CD4-positive, alpha-beta T cell treated with Interleukin-21 for 1 hour (primary cell): ENCODE results near the gene APEH.

ENCODE experiments used
- DNase-seq: peaks from one replicate; pipeline ENCODE4 v3.0.0-alpha.2; 2020

The APEH gene

GRCh38 chr3:49652218-49652902 is 21.8 kb upstream of the APEH start:
- no peak for DNase-seq

- no peak for DNase-seq
Observed at GRCh38 chr3:49652903-49653415, 21.2 kb upstream of the APEH start.

DNA sequence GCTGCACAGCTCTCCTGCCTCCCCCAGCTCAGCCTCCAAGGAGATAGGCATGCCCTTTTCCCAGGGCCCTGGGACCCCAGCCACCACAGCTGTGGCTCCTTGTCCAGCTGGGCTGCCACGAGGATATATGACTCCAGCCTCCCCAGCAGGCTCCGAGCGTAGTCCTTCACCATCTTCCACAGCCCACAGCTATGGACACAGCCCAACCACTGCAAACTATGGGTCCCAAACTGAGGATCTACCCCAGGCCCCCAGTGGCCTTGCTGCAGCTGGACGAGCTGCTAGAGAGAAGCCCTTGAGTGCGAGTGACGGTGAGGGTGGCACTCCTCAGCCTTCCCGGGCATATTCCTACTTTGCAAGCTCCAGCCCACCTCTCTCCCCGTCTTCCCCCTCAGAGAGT is 20.5 kb upstream of the APEH start:
- no peak for DNase-seq

GRCh38 chr3:49654176-49654825 is 19.9 kb upstream of the APEH start:
- DNase-seq = no peak

DNA sequence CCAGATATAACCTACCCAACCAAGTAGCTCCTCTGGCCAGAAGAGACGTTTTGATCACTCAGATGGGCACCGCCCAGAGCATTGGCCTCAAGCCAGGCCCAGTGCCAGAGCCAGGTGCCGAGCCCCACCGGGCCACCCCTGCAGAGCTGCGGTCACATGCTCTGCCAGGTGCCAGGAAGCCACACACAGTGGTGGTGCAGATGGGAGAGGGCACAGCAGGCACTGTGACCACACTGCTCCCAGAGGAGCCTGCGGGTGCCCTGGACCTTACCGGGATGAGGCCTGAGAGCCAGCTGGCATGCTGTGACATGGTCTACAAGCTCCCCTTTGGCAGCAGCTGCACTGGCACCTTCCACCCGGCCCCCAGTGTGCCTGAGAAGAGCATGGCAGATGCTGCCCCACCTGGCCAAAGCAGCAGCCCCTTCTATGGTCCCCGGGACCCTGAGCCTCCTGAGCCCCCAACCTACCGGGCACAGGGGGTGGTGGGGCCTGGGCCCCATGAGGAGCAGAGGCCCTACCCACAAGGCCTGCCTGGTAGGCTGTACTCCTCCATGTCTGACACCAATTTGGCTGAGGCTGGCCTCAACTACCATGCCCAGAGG is 19.1 kb upstream of the APEH start:
- DNase-seq = no peak

- no peak for DNase-seq
Observed at GRCh38 chr3:49655731-49656285, 18.3 kb upstream of the APEH start.

DNA sequence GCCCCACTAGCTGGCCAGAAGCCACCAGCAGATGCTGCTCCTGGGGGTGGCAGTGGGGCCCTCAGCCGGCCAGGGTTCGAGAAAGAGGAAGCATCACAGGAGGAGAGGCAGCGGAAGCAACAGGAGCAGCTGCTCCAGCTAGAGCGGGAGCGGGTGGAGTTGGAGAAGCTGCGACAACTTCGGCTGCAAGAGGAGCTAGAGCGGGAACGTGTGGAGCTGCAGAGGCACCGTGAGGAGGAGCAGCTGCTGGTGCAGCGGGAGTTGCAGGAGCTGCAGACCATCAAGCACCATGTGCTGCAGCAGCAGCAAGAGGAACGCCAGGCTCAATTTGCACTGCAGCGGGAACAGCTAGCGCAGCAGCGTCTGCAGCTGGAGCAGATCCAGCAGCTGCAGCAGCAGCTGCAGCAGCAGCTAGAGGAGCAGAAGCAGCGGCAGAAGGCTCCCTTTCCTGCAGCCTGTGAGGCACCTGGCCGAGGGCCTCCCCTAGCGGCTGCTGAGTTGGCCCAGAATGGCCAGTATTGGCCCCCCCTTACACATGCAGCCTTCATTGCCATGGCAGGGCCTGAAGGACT is 17.5 kb upstream of the APEH start:
- DNase-seq = no peak

DNA sequence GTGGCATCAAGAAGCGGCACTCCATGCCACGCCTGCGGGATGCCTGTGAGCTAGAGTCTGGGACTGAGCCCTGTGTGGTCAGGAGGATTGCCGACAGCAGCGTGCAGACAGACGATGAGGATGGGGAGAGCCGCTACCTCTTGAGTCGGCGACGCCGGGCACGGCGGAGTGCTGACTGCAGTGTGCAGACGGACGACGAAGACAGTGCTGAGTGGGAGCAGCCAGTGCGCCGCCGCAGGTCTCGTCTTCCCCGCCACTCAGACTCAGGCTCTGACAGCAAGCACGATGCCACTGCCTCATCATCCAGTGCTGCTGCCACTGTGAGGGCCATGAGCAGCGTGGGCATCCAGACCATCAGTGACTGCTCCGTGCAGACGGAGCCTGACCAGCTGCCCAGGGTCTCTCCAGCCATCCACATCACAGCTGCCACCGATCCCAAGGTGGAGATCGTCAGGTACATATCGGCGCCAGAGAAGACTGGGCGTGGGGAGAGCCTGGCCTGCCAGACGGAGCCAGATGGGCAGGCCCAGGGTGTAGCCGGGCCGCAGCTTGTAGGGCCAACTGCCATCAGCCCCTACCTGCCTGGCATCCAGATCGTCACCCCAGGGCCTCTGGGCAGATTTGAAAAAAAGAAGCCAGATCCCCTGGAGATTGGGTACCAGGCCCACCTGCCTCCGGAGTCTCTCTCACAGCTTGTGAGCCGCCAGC is 16.8 kb upstream of the APEH start:
- DNase-seq = no peak

- DNase-seq = no peak
Observed at GRCh38 chr3:49658711-49659110, 15.4 kb upstream of the APEH start.

GRCh38 chr3:49659756-49660155 is 14.4 kb upstream of the APEH start:
- DNase-seq = no peak

DNA sequence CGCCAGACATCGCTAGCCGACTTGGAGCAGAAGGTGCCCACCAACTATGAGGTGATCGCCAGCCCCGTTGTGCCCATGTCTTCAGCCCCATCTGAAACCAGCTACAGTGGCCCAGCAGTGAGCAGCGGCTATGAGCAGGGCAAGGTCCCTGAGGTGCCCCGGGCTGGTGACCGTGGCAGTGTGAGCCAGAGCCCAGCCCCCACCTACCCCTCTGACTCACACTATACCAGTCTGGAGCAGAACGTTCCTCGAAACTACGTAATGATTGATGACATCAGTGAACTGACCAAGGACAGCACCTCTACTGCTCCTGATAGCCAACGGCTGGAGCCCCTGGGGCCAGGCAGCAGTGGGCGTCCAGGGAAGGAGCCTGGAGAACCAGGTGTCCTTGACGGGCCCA is 12.9 kb upstream of the APEH start:
- no peak for DNase-seq

DNA sequence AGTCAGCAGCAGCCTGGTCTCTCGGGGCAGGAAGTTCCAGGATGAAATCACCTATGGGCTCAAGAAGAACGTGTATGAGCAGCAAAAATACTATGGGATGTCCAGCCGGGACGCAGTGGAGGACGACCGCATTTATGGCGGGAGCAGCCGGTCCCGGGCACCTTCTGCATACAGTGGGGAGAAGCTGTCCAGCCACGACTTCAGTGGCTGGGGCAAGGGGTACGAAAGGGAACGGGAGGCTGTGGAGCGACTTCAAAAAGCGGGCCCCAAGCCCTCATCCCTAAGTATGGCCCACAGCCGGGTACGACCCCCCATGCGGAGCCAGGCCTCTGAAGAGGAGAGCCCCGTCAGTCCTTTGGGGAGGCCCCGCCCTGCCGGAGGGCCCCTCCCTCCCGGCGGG is 12.1 kb upstream of the APEH start:
- DNase-seq = no peak

DNA sequence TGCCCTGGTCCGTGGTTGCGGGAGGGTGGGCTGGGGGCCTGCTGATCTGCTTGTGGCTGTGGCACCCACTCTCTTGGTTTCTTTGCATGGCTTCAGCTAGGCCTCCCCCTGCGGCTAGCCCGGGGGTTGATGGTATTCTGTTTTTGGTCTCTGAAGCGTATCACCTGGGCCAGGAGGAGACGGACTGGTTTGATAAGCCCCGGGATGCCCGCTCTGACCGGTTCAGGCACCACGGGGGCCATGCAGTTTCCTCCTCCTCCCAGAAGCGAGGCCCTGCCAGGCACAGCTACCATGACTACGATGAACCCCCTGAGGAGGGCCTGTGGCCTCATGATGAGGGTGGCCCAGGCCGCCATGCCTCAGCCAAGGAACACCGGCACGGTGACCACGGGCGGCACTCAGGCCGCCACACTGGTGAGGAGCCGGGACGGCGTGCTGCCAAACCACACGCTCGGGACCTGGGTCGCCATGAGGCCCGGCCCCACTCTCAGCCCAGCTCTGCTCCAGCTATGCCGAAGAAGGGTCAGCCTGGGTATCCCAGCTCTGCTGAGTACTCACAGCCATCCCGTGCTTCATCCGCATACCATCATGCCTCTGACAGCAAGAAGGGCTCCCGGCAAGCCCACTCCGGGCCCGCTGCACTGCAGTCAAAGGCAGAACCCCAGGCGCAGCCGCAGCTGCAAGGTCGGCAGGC is 11.3 kb upstream of the APEH start:
- DNase-seq = no peak

DNA sequence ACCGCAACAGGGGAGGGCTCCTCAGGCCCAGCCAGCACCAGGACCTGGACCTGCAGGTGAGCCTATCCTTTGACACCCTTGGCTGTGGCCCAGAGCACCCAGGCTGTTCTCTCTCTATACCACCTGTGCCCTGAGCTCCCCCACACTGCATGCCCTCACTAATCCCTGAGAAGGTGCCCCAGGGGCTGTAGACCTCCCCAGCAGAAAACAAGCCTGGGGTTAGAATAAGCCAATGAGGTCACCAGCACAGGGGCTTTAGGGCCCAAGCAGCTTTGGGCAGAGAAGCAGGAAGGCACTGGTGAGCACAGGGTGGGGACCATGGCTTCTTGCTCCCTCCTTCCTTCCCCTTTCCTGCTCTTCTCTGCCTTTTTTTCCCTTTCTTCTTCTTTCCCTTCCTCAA is 10.3 kb upstream of the APEH start:
- no peak for DNase-seq

- DNase-seq = no peak
Observed at GRCh38 chr3:49664300-49664699, 9.9 kb upstream of the APEH start.

- no peak for DNase-seq
Observed at GRCh38 chr3:49665822-49666519, 8.2 kb upstream of the APEH start.

DNA sequence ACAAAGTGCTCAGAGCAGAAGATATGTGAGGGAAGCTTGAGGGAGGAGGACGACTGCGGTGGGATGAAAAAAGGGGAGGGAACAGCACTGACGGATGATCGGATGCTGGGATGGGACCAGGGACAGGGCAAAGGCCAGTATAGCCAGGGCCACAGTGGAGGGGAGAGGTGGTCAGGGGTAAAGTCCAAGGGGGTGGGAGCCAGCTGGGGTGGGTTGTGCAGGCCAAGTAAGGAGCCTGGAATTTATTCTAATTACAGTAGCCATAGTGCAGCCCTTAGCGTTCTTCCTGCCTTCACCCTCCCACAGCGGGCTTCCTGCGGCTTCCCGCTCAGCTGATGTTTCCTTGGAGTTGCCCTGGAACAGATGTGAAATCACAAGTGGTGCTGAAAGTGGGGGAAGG is 7.6 kb upstream of the APEH start:
- no peak for DNase-seq

GRCh38 chr3:49667701-49668413 is 6.3 kb upstream of the APEH start:
- no peak for DNase-seq

GRCh38 chr3:49668414-49668797 is 5.7 kb upstream of the APEH start:
- no peak for DNase-seq

- DNase-seq = no peak
Observed at GRCh38 chr3:49668861-49669260, 5.3 kb upstream of the APEH start.

- DNase-seq = no peak
Observed at GRCh38 chr3:49669352-49669751, 4.8 kb upstream of the APEH start.
